CD14-positive monocyte (primary cell): ENCODE data around the gene CDH11. TPM values are rescaled to one million over a fixed set of nuclear protein-coding genes. Genes with fewer than 3 reads are reported as not detected.

ENCODE experiments used
- DNase-seq, 3 donors: peaks; one replicate each; pipeline ENCODE4 v3.0.0-alpha.2; 2011 to 2022
- H2AFZ ChIP-seq: 2 replicates; pipeline ENCODE4 v1.6.0; 2012; ENCODE audit warnings: mild to moderate bottlenecking, low read depth, low read length, inconsistent platforms; ENCODE audit not compliant: insufficient read depth, poor library complexity, severe bottlenecking
- H3K27ac ChIP-seq, 2 donors: 1 replicate in 1 of 2; 2 replicates in 1 of 2; pipeline ENCODE4 v1.5.1; 2012 to 2013; ENCODE audit warnings: low read length in 2 of 2, control low read depth in 1 of 2, inconsistent platforms in 1 of 2, low read depth in 1 of 2, mild to moderate bottlenecking in 1 of 2
- H3K27me3 ChIP-seq, 2 donors: one replicate each; pipeline versions ENCODE4 v1.6.0 to v1.6.1; 2011 to 2013; ENCODE audit warnings: low read length in 2 of 2; ENCODE audit not compliant: control insufficient read depth in 2 of 2, insufficient read depth in 2 of 2
- H3K36me3 ChIP-seq, 2 donors: replicated peaks in 1 of 2; 1 replicate in 1 of 2; 2 replicates in 1 of 2; pipeline versions ENCODE4 v1.5.1 to v1.6.1; 2012 to 2013; ENCODE audit warnings: low read length in 2 of 2, control low read depth in 1 of 2, inconsistent platforms in 1 of 2, mild to moderate bottlenecking in 1 of 2; ENCODE audit not compliant: insufficient read depth in 2 of 2, control insufficient read depth in 1 of 2
- H3K4me1 ChIP-seq, 2 donors: 1 replicate in 1 of 2; 2 replicates in 1 of 2; pipeline versions ENCODE4 v1.5.1 to v1.6.1; 2012 to 2013; ENCODE audit warnings: low read length in 2 of 2, control low read depth in 1 of 2, inconsistent platforms in 1 of 2, mild to moderate bottlenecking in 1 of 2, moderate library complexity in 1 of 2; ENCODE audit not compliant: insufficient read depth in 2 of 2, control insufficient read depth in 1 of 2
- H3K4me2 ChIP-seq: replicated peaks from 2 replicates; pipeline ENCODE3; 2012; ENCODE audit warnings: low read length, moderate library complexity, mild to moderate bottlenecking; ENCODE audit not compliant: poor library complexity, severe bottlenecking; ENCODE audit errors: extremely low read depth
- H3K4me3 ChIP-seq, 3 experiments: fragments of 200-600 bp in 1 of 3; sonication (generic) in 1 of 3; replicated peaks in 1 of 3; 1 replicate in 2 of 3; 2 replicates in 1 of 3; pipeline ENCODE4 v1.5.1; 2011 to 2013; ENCODE audit warnings: low read length in 3 of 3, mild to moderate bottlenecking in 3 of 3, control low read depth in 2 of 3, low read depth in 2 of 3, inconsistent platforms in 1 of 3, moderate library complexity in 1 of 3
- H3K79me2 ChIP-seq: 2 replicates; pipeline ENCODE4 v1.6.0; 2012; ENCODE audit warnings: mild to moderate bottlenecking, control low read depth, inconsistent platforms, low read length, moderate library complexity; ENCODE audit not compliant: insufficient read depth
- H3K9ac ChIP-seq: 2 replicates; pipeline ENCODE4 v1.6.0; 2017; ENCODE audit warnings: low read length, mild to moderate bottlenecking; ENCODE audit not compliant: insufficient read depth, poor library complexity, severe bottlenecking
- H3K9me3 ChIP-seq, 2 donors: replicated peaks in 1 of 2; 1 replicate in 1 of 2; 2 replicates in 1 of 2; pipeline versions ENCODE4 v1.5.1 to v1.6.1; 2012 to 2013; ENCODE audit warnings: low read length in 2 of 2, control low read depth in 1 of 2; ENCODE audit not compliant: control insufficient read depth in 1 of 2, insufficient read depth in 1 of 2
- H4K20me1 ChIP-seq: 2 replicates; pipeline ENCODE4 v1.6.0; 2012; ENCODE audit warnings: mild to moderate bottlenecking, low read length, control low read depth, moderate library complexity; ENCODE audit not compliant: insufficient read depth
- H3K27ac Mint-ChIP-seq, 7 donors: one replicate each; pipeline ENCODE4 v1.8.0; 2020; ENCODE audit warnings: mild to moderate bottlenecking in 7 of 7, mixed read lengths in 7 of 7, moderate library complexity in 6 of 7, inconsistent platforms in 2 of 7
- H3K27me3 Mint-ChIP-seq, 3 donors: one replicate each; pipeline ENCODE4 v1.8.0; 2021 to 2022; ENCODE audit warnings: low read depth in 3 of 3, mild to moderate bottlenecking in 3 of 3, mixed read lengths in 3 of 3, moderate library complexity in 3 of 3, inconsistent platforms in 1 of 3
- H3K36me3 Mint-ChIP-seq, 2 donors: one replicate each; pipeline ENCODE4 v1.8.0; 2020; ENCODE audit warnings: mixed read lengths in 2 of 2, inconsistent platforms in 1 of 2, mild to moderate bottlenecking in 1 of 2
- H3K4me1 Mint-ChIP-seq: one replicate; pipeline ENCODE4 v1.8.0; 2020; ENCODE audit warnings: mild to moderate bottlenecking, mixed read lengths
- H3K4me3 Mint-ChIP-seq, 2 donors: one replicate each; pipeline ENCODE4 v1.8.0; 2020; ENCODE audit warnings: mild to moderate bottlenecking in 2 of 2, mixed read lengths in 2 of 2, moderate library complexity in 1 of 2
- H3K9me3 Mint-ChIP-seq, 7 donors: one replicate each; pipeline ENCODE4 v1.8.0; 2020 to 2022; ENCODE audit warnings: mixed read lengths in 7 of 7, mild to moderate bottlenecking in 6 of 7, moderate library complexity in 6 of 7, inconsistent platforms in 2 of 7
- CTCF ChIP-seq: fragments of 200-600 bp; IDR thresholded peaks from one replicate; pipeline ENCODE4 v1.8.0; 2022; ENCODE audit warnings: antibody characterized with exemption, mild to moderate bottlenecking
- WGBS: methylation state at CpG from one replicate; pipeline ENCODE4 v1.1.5; 2013; ENCODE audit warnings: missing lambda C conversion rate; ENCODE audit not compliant: insufficient coverage; 5-methylcytosine and 5-hydroxymethylcytosine counted together
- intact Hi-C, 2 donors: fragments of 100-400 bp; cut with micrococcal nuclease; formaldehyde crosslinking; loops; one replicate each; pipeline versions ENCODE4 v1.15.0 to v1.15.1; 2023
- polyA plus RNA-seq, 3 donors: library from polyadenylated mRNA; depleted of rRNA in 1 of 3; unstranded in 2 of 3; stranded (reverse) in 1 of 3; fragments of 300-500 nt in 2 of 3; fragments of >200 nt in 1 of 3; fragmentation: Illumina TruSeq in 2 of 3; gene quantifications; 1 replicate in 2 of 3; 2 replicates in 1 of 3; pipeline ENCODE4 v1.2.3, GENCODE V29; 2012 to 2021

The CDH11 gene
- polyA plus RNA-seq, 3 donors, result not detected

DNA sequence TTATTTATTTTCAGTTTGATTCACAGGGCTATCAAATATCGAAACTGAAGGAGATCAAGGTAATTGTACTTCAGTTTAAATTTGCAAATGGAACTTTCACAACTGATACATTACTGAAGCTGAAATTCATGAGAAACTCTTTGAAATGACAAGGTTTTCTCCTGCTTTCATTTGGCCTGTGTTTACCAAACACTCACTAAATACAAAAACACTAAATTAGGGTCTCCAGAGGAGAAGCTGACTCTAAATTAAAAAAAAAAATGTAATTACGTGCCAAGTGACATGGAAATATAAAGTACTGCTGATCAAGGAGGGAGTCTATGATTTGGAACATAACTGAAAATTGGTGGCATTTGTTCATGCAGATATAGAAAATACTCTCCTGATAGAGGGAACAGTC lies 205.8 kb downstream of the CDH11 start:
- peaks cover 0 to 11% (median 2%) of the 10 kb centered on the region in 7 donors for H3K9me3 Mint-ChIP-seq
- no peaks in the 10 kb centered on the region for H3K36me3 Mint-ChIP-seq
- H3K27ac Mint-ChIP-seq, result no peak overlapping the region
- DNase-seq, result no peak
- Histone ChIP-seq H3K9ac (no peak overlapping the region), H3K27ac (no peak overlapping the region), H3K4me1 (no peaks in the 10 kb centered on the region), H3K27me3 (no peaks in the 10 kb centered on the region), H2AFZ (no peak overlapping the region), H3K79me2 (no peaks in the 10 kb centered on the region), H3K4me3 (no peak overlapping the region), H3K4me2 (no peak overlapping the region), H3K9me3 (no peaks in the 10 kb centered on the region), H4K20me1 (no peaks in the 10 kb centered on the region), H3K36me3 (no peaks in the 10 kb centered on the region)
- H3K27me3 Mint-ChIP-seq, result peaks cover 0 to 2% (median 1%) of the 10 kb centered on the region in 3 donors
- TF ChIP-seq CTCF, result no peak
- intact Hi-C loops, result no loop called here
- WGBS, result no CpG with 5 or more reads among the region's 2 CpGs
- no peak overlapping the region for H3K4me3 Mint-ChIP-seq
- no peaks in the 10 kb centered on the region for H3K4me1 Mint-ChIP-seq

DNA sequence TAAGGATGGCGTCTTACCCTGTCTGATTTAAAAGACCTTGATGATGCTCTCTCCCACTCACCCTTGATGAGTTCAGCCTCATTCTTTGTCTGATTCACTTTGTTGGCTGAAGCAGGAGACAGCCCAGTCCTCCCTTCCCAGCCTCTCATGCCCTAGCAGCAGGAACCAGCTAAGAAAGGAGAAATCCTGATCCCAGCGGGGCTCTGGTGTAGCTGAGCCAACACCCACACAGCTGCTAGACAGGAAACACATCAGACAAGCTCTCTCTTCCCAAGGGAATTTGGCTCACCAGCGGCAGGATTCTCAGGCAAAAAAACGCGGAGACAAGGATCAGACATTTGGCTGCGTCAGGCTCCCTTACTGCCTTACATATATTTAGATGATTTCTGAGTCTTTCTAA lies 211.5 kb downstream of the CDH11 start:
- no peak overlapping the region for H3K4me2 ChIP-seq
- no peak overlapping the region for H3K27ac Mint-ChIP-seq
- H2AFZ ChIP-seq, result no peak overlapping the region

More for the DNA sequence above, 211.5 kb downstream of the CDH11 start:
- no peaks in the 10 kb centered on the region for H3K36me3 ChIP-seq
- no peak for TF ChIP-seq CTCF
- no peak overlapping the region for H3K4me3 ChIP-seq
- H3K4me1 ChIP-seq, result no peaks in the 10 kb centered on the region
- no peaks in the 10 kb centered on the region for H4K20me1 ChIP-seq
- WGBS, result 100% methylated on average over 1 of the region's 6 CpGs
- H3K4me3 Mint-ChIP-seq, result no peak overlapping the region
- no peaks in the 10 kb centered on the region for H3K4me1 Mint-ChIP-seq
- no peak overlapping the region for H3K27ac ChIP-seq
- no peak overlapping the region for H3K9ac ChIP-seq
- H3K9me3 ChIP-seq, result peaks cover 0 to 3% of the 10 kb centered on the region in 2 donors
- intact Hi-C loops, result no loop called here
- no peak for DNase-seq
- no peaks in the 10 kb centered on the region for H3K79me2 ChIP-seq
- H3K27me3 ChIP-seq, result no peaks in the 10 kb centered on the region
- no peaks in the 10 kb centered on the region for H3K36me3 Mint-ChIP-seq
- H3K27me3 Mint-ChIP-seq, result peaks cover 0 to 2% (median 2%) of the 10 kb centered on the region in 3 donors
- peaks cover 0 to 6% (median 0%) of the 10 kb centered on the region in 7 donors for H3K9me3 Mint-ChIP-seq
